K562 (cell line): ENCODE data around the gene POLN. TPM values are rescaled to one million over a fixed set of nuclear protein-coding genes. Genes with fewer than 3 reads are reported as not detected.

Experiments
- ZNF121 ChIP-seq: sonication (generic); formaldehyde crosslinking; conservative IDR thresholded peaks from 2 replicates; pipeline ENCODE4 v1.8.0; 2022; ENCODE audit warnings: missing genetic modification reagents
- polyA plus RNA-seq, 8 experiments: library from polyadenylated mRNA; depleted of rRNA in 4 of 8; stranded (reverse) in 5 of 8; unstranded in 3 of 8; fragments of >200 nt; fragmentation: Nextera tagmentation in 2 of 8; fragmentation: Illumina TruSeq in 1 of 8; extraction: Ambion mirVana in 2 of 8; extraction: Trizol in 1 of 8; gene quantifications; 2 replicates each; pipeline versions ENCODE4 v1.2.1 to v1.2.3, GENCODE V29; 2011 to 2014; ENCODE audit warnings: inconsistent platforms in 1 of 8, missing spikeins in 1 of 8
- total RNA-seq, 7 experiments: library from RNA; depleted of rRNA in 6 of 7; stranded (reverse); fragments of >200 nt in 6 of 7; fragmentation: Illumina TruSeq in 2 of 7; extraction: Trizol in 2 of 7; gene quantifications; 2 replicates each; pipeline versions ENCODE4 v1.2.1 to v1.2.3, GENCODE V29; 2011 to 2021; ENCODE audit warnings: low replicate concordance in 1 of 7
- TF ChIP-seq, protein P1 (sequence below): fragments of 250-450 bp; sonication (Bioruptor Pico); IDR thresholded peaks from 2 replicates; pipeline ENCODE4 v1.9.0; 2021; ENCODE audit warnings: mild to moderate bottlenecking, inconsistent platforms
- TF ChIP-seq, protein P2 (sequence below): fragments of 250-450 bp; sonication (Bioruptor Pico); IDR thresholded peaks from 2 replicates; pipeline ENCODE4 v1.5.0; 2021; ENCODE audit warnings: mild to moderate bottlenecking, moderate library complexity

POLN gene
- total and polyA plus RNA-seq, 9 of the 15 experiments (the other 6 are each of a cell fraction or from before 2014, with no cell fraction given), result 0.08 to 0.91 (median 0.32) TPM

DNA sequence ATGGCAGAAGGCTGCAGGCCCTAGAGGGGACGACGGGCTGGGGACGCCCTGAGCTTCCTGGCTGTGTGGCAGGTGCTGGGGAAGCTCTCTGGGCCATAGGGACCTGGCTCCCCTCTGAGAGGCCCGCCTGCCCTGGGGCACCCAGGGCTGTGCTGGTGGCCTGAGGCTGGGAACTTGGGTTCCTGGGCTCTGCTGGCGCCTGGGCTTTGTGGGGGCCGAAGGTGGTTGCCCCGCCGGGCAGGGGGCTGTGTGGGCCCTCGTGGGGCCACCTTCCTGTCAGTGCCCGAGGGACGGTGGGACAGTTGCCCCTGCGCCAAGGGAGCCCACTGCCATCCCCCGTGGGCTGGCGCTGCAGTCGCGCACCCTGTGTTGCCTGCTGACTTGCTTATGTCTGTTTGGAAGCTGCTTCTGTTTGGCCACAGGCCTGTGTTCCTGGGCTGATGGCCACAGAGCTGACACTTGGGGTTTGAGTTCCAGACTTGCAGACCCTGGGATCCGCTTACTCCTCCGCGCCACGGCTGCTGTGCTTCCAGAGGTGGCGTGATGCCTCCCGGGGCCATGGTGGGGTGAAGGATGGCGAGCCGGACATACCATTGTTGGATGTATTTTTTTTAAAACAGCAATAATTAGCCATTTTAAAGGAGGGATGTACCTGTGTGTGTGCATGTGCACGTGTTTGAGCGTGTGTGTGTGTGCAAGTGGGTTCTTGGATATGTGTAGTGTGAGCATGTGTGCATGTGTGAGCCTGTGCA lies 174.3 kb downstream of the POLN start (continued):
- no peak for TF ChIP-seq ZNF121 (CRISPR knock-in tag)
- TF ChIP-seq, protein P1, sequence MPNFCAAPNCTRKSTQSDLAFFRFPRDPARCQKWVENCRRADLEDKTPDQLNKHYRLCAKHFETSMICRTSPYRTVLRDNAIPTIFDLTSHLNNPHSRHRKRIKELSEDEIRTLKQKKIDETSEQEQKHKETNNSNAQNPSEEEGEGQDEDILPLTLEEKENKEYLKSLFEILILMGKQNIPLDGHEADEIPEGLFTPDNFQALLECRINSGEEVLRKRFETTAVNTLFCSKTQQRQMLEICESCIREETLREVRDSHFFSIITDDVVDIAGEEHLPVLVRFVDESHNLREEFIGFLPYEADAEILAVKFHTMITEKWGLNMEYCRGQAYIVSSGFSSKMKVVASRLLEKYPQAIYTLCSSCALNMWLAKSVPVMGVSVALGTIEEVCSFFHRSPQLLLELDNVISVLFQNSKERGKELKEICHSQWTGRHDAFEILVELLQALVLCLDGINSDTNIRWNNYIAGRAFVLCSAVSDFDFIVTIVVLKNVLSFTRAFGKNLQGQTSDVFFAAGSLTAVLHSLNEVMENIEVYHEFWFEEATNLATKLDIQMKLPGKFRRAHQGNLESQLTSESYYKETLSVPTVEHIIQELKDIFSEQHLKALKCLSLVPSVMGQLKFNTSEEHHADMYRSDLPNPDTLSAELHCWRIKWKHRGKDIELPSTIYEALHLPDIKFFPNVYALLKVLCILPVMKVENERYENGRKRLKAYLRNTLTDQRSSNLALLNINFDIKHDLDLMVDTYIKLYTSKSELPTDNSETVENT, result no peak
- TF ChIP-seq, protein P2, sequence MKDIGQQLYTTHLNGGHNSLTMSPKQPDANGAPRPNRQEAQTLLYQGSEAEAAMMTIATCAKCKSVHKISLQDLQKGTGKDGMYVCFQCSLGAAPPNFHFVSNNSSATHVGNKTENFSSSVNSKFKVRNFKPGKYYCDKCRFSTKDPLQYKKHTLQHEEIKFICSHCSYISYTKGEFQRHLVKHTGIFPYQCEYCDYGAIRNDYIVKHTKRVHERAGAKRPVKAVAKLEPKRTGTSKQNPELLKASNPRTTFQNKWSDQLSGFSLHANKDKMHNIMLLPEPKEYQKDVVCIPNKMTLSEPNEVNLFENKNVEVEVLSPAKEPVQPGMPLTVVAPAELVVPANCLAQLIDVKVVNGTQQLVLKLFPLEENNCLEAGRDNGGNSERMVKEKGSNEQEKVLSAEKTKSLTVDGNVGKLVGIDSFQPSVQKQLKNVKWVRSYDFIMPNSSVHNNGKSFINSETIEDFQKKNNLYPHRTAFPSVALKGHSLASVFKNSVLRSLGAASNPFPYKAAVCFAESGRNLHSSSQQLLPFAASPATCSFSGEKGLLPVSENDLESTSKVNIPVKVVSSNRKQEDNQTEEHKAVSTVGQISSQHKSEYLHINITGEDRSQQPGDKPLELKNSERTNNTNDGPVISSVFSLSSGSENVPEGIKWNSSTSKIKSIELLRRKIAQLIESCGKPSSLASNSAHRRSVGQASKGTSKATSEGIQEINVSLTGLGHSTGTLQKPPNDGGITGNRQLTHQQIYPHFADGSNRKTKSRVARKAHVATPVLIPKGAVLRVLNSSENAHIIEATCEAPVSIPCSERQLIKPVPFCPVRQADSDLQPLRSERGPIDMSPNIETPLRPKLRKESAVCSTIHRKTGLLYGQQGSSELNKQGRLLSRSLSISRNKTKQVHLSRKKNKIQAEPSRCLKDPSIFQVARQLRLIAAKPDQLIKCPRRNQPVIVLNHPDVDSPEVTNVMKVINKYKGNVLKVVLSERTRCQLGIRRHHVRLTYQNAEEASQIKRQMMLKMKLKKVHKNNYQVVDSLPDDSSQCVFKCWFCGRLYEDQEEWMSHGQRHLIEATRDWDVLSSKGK, result no peak
- TF ChIP-seq, all 486 proteins: peak for 0
